WERI-Rb-1 (cell line): ENCODE data around the gene IFNAR2.

Source experiments
- DNase-seq: peaks from one replicate; pipeline ENCODE4 v3.0.0-alpha.2; 2020
- H3K27ac ChIP-seq: fragments of 250-450 bp; sonication (Bioruptor Pico); 2 replicates; pipeline ENCODE4 v1.5.1; 2020; ENCODE audit warnings: mild to moderate bottlenecking, moderate library complexity
- H3K27me3 ChIP-seq: fragments of 250-450 bp; sonication (Bioruptor Pico); 2 replicates; pipeline ENCODE4 v1.5.1; 2021; ENCODE audit warnings: mild to moderate bottlenecking, low read depth, moderate library complexity; ENCODE audit not compliant: insufficient read depth, severe bottlenecking
- H3K36me3 ChIP-seq: fragments of 250-450 bp; sonication (Bioruptor Pico); 2 replicates; pipeline ENCODE4 v1.5.1; 2020; ENCODE audit warnings: mild to moderate bottlenecking, moderate library complexity
- H3K4me3 ChIP-seq: 2 replicates; pipeline ENCODE4 v1.5.1; 2011; ENCODE audit warnings: low read depth, mild to moderate bottlenecking, control low read depth, low read length
- H3K9me3 ChIP-seq: fragments of 250-450 bp; sonication (Bioruptor Pico); 2 replicates; pipeline ENCODE4 v1.5.1; 2021; ENCODE audit warnings: mild to moderate bottlenecking, moderate library complexity; ENCODE audit not compliant: severe bottlenecking
- TF ChIP-seq, protein P1 (sequence below): IDR thresholded peaks from 2 replicates; pipeline ENCODE4 v1.5.1; 2011; ENCODE audit warnings: low read depth, mild to moderate bottlenecking, control low read depth, inconsistent platforms, low read length

IFNAR2 gene

GRCh38 chr21:33230545-33231324 is 997 bp downstream of the IFNAR2 start:
- TF ChIP-seq, protein P1, sequence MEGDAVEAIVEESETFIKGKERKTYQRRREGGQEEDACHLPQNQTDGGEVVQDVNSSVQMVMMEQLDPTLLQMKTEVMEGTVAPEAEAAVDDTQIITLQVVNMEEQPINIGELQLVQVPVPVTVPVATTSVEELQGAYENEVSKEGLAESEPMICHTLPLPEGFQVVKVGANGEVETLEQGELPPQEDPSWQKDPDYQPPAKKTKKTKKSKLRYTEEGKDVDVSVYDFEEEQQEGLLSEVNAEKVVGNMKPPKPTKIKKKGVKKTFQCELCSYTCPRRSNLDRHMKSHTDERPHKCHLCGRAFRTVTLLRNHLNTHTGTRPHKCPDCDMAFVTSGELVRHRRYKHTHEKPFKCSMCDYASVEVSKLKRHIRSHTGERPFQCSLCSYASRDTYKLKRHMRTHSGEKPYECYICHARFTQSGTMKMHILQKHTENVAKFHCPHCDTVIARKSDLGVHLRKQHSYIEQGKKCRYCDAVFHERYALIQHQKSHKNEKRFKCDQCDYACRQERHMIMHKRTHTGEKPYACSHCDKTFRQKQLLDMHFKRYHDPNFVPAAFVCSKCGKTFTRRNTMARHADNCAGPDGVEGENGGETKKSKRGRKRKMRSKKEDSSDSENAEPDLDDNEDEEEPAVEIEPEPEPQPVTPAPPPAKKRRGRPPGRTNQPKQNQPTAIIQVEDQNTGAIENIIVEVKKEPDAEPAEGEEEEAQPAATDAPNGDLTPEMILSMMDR = 0 out of 2 replicates have a peak, but pooled peaks have one; percentile 12
- H3K27ac ChIP-seq = peak overlapping the region; percentile 89
- peak; percentile 68 for DNase-seq
- peaks cover 15% of the 10 kb centered on the region; the same call in 1 of the 2 replicates for H3K36me3 ChIP-seq
- H3K9me3 ChIP-seq = peaks cover 3% of the 10 kb centered on the region
- H3K4me3 ChIP-seq = peak overlapping the region; percentile 92
- H3K27me3 ChIP-seq = no peaks in the 10 kb centered on the region

GRCh38 chr21:33231526-33231925 is 1.8 kb downstream of the IFNAR2 start:
- Histone ChIP-seq H3K27me3 (no peaks in the 10 kb centered on the region), H3K36me3 (peaks cover 15% of the 10 kb centered on the region; the same call in 1 of the 2 replicates), H3K9me3 (peaks cover 3% of the 10 kb centered on the region), H3K27ac (no peak overlapping the region), H3K4me3 (no peak overlapping the region)
- TF ChIP-seq, protein P1 = no peak
- no peak for DNase-seq

DNA sequence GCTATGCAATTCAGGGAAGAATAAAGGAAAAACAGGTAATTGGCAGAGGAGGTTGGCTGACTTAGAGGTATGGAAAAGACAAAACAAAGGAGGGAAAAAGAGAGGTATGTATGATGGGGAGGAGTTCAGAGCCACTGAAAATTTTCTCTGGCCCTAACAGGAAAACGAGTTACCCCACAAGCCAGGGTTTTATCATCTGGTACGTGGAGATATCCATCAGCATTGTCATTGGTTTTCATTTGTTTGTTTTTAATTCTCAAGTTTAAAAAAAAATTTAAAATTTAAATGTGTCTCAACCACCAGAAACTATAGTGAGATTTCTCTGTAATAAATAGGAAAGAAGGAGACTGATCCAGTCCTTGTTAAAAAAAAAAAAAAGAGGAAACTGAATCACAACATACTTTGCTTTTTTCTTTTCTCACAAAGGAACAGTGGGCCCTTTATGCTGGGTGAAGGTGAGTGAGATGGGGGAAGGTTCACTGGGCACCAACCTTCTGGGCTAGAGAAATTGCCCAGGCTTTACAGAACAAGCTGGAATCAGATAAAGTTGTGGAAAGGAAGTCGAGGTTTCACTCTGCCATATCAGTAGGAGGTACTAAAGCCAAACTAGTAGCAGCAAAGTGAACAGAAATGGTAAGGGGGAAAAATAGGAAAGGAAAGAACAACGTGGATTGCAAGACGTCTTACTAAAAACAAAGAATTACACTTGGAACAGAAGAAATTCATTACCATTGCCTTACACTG is 2.7 kb downstream of the IFNAR2 start:
- no peak overlapping the region for H3K27ac ChIP-seq
- peaks cover 3% of the 10 kb centered on the region for H3K9me3 ChIP-seq
- H3K36me3 ChIP-seq = peaks cover 15% of the 10 kb centered on the region; the same call in 1 of the 2 replicates
- no peaks in the 10 kb centered on the region for H3K27me3 ChIP-seq
- no peak overlapping the region for H3K4me3 ChIP-seq
- no peak for DNase-seq
- TF ChIP-seq, protein P1 = no peak

DNA sequence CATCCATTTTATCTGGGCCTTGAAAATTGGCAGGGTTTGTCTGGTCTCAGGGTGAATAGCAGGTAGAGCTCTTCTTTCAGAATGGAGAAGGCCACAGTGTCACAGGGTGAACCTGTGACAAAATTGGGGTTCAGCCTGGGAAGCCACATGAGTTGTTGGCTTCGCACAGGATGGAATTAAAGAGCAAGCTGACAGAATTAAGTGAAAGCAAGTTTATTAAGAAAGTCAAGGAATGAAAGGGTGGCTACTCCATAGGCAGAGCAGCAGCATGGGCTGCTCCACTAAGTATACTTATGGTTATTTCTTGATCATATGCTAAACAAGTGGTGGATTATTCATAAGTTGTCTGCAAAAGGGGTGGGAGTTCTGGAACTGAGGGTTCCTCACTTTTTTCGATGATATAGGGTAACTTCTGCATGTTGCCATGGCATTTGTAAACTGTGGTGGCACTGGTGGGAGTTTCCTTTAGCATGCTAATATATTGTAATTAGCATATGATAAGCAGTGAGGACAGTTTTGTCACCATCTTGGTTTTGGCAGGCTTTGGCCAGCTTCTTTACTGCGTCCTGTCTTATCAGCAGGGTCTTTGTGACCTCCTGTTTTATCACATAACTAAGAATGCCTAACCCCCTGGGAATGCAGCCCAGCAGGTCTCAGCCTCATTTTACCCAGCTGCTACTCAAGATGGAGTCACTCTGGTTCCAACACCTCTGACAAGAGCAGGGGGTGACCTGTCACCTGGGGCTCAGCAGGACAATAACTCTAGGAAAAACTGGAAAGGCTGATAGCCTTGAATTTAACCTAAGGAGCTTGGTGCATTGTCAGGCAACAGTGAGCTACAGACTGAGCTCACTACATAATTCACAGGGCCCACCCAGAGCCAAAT is 5.1 kb downstream of the IFNAR2 start:
- Histone ChIP-seq H3K4me3 (no peak overlapping the region), H3K36me3 (peaks cover 15% of the 10 kb centered on the region; the same call in 1 of the 2 replicates), H3K9me3 (peaks cover 6% of the 10 kb centered on the region), H3K27ac (no peak overlapping the region), H3K27me3 (no peaks in the 10 kb centered on the region)
- TF ChIP-seq, protein P1 = no peak
- no peak for DNase-seq

- no peak overlapping the region for H3K27ac ChIP-seq
- no peaks in the 10 kb centered on the region for H3K27me3 ChIP-seq
- no peak for DNase-seq
- H3K4me3 ChIP-seq = no peak overlapping the region
- peaks cover 10% of the 10 kb centered on the region; the same call in 1 of the 2 replicates for H3K36me3 ChIP-seq
- TF ChIP-seq, protein P1 = no peak
- peaks cover 3% of the 10 kb centered on the region for H3K9me3 ChIP-seq
Observed at GRCh38 chr21:33236013-33236686, 6.4 kb downstream of the IFNAR2 start.
